WTC11 (cell line): ENCODE measurements around the gene CHCHD2. TPM values are rescaled to one million over a fixed set of nuclear protein-coding genes. Genes with fewer than 3 reads are reported as not detected.

ENCODE experiments used
- total RNA-seq: library from RNA; stranded (reverse); gene quantifications from 3 replicates; pipeline ENCODE4 v1.2.3, GENCODE V29; 2021

Gene CHCHD2
- total RNA-seq, 1 experiment from 2014 or later: 2.2 TPM

Other genes with a start within 250 kb of the CHCHD2 start
- 0.07 to 0.09 TPM (median 0.07 TPM) in 3 replicates for gene SEPTIN14, start 243.7 kb downstream of the CHCHD2 start, total RNA-seq
- gene ZNF713, start 219.0 kb downstream of the CHCHD2 start, total RNA-seq: 2.5 to 3.1 TPM (median 2.5 TPM) in 3 replicates
- gene MRPS17, start 154.6 kb downstream of the CHCHD2 start, total RNA-seq: 23.5 to 25.9 TPM (median 25.6 TPM) in 3 replicates
- gene NIPSNAP2, start 141.9 kb downstream of the CHCHD2 start, total RNA-seq: 38.5 to 46.3 TPM (median 42.6 TPM) in 3 replicates
- gene PSPH, start 55.0 kb downstream of the CHCHD2 start, total RNA-seq: 43.7 to 49.3 TPM (median 49.2 TPM) in 3 replicates
- gene CCT6A, start 54.7 kb downstream of the CHCHD2 start, total RNA-seq: 208 to 246 TPM (median 209 TPM) in 3 replicates
- 99.6 to 105 TPM (median 99.6 TPM) in 3 replicates for gene SUMF2, start 42.2 kb downstream of the CHCHD2 start, total RNA-seq
- gene PHKG1, start 13.5 kb downstream of the CHCHD2 start, total RNA-seq: not detected in 3 replicates
- gene NUPR2, start 9.9 kb upstream of the CHCHD2 start, total RNA-seq: not detected in 3 replicates